Upper lobe of left lung (tissue), 4 donors: ENCODE data around the gene MACROD2.

Experiments used
- EP300 ChIP-seq, 4 donors: sonication (generic); formaldehyde crosslinking; IDR thresholded peaks; one replicate each; pipeline ENCODE4 v1.5.1; 2017; ENCODE audit warnings: antibody characterized with exemption in 4 of 4, control low read depth in 2 of 4
- POLR2A ChIP-seq, 4 donors: fragments of 450-650 bp; IDR thresholded peaks; one replicate each; pipeline ENCODE4 v1.5.1; 2016 to 2017; ENCODE audit warnings: antibody characterized with exemption in 4 of 4, mild to moderate bottlenecking in 2 of 4
- POLR2AphosphoS5 ChIP-seq, 2 donors: sonication (generic); formaldehyde crosslinking; IDR thresholded peaks; one replicate each; pipeline ENCODE4 v1.5.1; 2017; ENCODE audit warnings: antibody characterized with exemption in 2 of 2
- TF ChIP-seq, protein P1 (sequence below), 6 experiments: fragments of 450-650 bp in 4 of 6; fragments of 200-600 bp in 2 of 6; sonication (generic) in 2 of 6; IDR thresholded peaks; one replicate each; pipeline ENCODE4 v1.5.1; 2016 to 2019; ENCODE audit warnings: antibody characterized with exemption in 6 of 6

GRCh38 chr20:15220009-15220656, 1224.8 kb downstream of the MACROD2 start:
- TF ChIP-seq, protein P1, sequence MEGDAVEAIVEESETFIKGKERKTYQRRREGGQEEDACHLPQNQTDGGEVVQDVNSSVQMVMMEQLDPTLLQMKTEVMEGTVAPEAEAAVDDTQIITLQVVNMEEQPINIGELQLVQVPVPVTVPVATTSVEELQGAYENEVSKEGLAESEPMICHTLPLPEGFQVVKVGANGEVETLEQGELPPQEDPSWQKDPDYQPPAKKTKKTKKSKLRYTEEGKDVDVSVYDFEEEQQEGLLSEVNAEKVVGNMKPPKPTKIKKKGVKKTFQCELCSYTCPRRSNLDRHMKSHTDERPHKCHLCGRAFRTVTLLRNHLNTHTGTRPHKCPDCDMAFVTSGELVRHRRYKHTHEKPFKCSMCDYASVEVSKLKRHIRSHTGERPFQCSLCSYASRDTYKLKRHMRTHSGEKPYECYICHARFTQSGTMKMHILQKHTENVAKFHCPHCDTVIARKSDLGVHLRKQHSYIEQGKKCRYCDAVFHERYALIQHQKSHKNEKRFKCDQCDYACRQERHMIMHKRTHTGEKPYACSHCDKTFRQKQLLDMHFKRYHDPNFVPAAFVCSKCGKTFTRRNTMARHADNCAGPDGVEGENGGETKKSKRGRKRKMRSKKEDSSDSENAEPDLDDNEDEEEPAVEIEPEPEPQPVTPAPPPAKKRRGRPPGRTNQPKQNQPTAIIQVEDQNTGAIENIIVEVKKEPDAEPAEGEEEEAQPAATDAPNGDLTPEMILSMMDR (IDR thresholded peaks at IDR 0.05): no peak
- TF ChIP-seq POLR2A (IDR thresholded peaks at IDR 0.05) (no peak), POLR2AphosphoS5 (IDR thresholded peaks at IDR 0.05) (no peak), EP300 (IDR thresholded peaks at IDR 0.05) (no peak)
